Mammary epithelial cell (primary cell): ENCODE results near the gene FABP3.
A peak's percentile ranks its signal among the peaks of the same experiment; 100 is the strongest.

ENCODE experiments used
- EZH2 ChIP-seq: IDR thresholded peaks from 2 replicates; pipeline ENCODE4 v1.6.1; 2012; ENCODE audit warnings: low read length, inconsistent platforms, borderline replicate concordance
- TF ChIP-seq, protein P1 (sequence below), 2 donors: IDR thresholded peaks in 1 of 2; conservative IDR thresholded peaks in 1 of 2; 2 replicates each; pipeline ENCODE4 v1.5.1; 2011 to 2012; ENCODE audit warnings: inconsistent platforms in 2 of 2, low read length in 2 of 2, mild to moderate bottlenecking in 2 of 2, control low read depth in 1 of 2, low read depth in 1 of 2; ENCODE audit not compliant: insufficient read depth in 1 of 2; ENCODE audit errors: extremely low read depth in 1 of 2

GRCh38 chr1:31394584-31395193 lies 21.8 kb upstream of the FABP3 start:
- TF ChIP-seq, protein P1, sequence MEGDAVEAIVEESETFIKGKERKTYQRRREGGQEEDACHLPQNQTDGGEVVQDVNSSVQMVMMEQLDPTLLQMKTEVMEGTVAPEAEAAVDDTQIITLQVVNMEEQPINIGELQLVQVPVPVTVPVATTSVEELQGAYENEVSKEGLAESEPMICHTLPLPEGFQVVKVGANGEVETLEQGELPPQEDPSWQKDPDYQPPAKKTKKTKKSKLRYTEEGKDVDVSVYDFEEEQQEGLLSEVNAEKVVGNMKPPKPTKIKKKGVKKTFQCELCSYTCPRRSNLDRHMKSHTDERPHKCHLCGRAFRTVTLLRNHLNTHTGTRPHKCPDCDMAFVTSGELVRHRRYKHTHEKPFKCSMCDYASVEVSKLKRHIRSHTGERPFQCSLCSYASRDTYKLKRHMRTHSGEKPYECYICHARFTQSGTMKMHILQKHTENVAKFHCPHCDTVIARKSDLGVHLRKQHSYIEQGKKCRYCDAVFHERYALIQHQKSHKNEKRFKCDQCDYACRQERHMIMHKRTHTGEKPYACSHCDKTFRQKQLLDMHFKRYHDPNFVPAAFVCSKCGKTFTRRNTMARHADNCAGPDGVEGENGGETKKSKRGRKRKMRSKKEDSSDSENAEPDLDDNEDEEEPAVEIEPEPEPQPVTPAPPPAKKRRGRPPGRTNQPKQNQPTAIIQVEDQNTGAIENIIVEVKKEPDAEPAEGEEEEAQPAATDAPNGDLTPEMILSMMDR (conservative IDR thresholded peaks at IDR 0.05 in 1 of 2, IDR thresholded peaks at IDR 0.05 in 1 of 2; ENCODE audit: extremely low read depth in 1 of 2, insufficient read depth in 1 of 2, low read depth in 1 of 2, low read length in 2 of 2), result peak; percentile 83 to 95
- TF ChIP-seq EZH2, result no peak
